LNCAP (cell line): ENCODE data around the gene CLASRP.

Source experiments
- CTCF ChIP-seq: fragments of 450-650 bp; IDR thresholded peaks from 2 replicates; pipeline ENCODE4 v1.5.1; 2017; ENCODE audit warnings: mild to moderate bottlenecking

Gene CLASRP

GRCh38 chr19:45046355-45046754 is 7.5 kb downstream of the CLASRP start:
- no peak for TF ChIP-seq CTCF

DNA sequence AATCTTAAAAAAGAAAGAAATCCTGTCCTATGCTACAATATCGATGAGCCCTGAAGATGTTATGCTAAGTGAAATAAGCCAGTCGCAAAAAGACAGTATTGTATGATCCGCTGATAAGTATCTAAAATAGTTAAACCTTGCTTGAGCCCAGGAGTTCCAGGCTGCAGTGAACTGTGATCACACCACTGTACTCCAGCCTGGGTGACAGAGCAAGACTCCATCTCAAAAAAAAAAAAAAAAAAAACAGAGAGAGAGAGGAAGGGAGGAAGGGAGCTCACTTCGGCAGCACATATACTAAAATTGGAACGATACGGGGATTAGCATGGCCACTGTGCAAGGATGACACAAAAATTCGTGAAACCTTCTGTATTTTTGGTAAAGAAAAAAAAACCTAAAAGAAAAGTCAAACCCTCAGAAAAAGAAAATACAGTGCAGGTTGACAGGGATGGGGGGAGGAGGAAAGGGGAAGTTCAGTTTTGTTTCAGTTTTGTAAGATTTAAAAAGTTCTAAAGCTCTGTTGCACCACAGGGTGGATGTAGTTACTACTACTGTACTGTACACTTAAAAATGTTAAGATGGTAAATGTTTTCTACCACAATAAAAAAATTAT is 8.4 kb downstream of the CLASRP start:
- no peak for TF ChIP-seq CTCF

GRCh38 chr19:45049073-45049736 is 10.4 kb downstream of the CLASRP start:
- TF ChIP-seq CTCF, result no peak

GRCh38 chr19:45050036-45050435 is 11.2 kb downstream of the CLASRP start:
- TF ChIP-seq CTCF, result no peak

DNA sequence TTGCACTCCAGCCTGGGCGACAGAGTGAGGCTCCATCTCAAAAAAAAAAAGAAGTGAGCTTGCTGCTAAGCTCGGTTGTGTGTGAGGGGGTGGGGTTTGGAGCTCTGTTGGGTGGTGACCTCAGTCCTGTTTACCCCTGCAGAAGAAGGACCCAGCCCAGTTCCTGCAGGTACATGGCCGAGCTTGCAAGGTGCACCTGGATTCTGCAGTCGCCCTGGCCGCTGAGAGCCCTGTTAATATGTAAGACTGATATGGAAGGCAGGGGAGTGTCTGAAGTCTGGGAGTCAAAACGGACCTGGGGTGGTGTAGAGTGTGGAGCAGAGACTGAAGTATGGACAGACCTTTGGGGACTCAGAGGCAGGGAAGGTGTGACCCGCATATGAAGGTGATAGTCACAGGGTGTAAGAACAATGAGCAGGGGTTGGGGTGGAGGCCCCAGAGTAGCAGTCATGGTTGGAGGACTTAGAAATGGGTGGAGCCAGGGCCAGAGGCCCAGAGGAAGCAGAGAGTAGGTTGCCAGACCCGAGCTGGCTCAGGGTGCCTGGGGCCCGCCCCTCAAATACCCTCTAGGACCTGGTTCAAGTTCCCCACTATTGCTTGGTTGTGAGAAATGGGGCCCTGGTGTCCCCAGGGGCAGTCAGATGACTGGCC is 13.2 kb downstream of the CLASRP start:
- no peak for TF ChIP-seq CTCF

- no peak for TF ChIP-seq CTCF
These were observed 18.0 kb downstream of the CLASRP start for GRCh38 chr19:45056831-45057230.

GRCh38 chr19:45057444-45057843 is 18.6 kb downstream of the CLASRP start:
- no peak for TF ChIP-seq CTCF
